Activated CD8-positive, alpha-beta T cell treated with anti-CD3 and anti-CD28 coated beads for 36 hours (primary cell): Measurements from ENCODE around the gene FAM83B. TPM values are rescaled to one million over a fixed set of nuclear protein-coding genes. Genes with fewer than 3 reads are reported as not detected.
"Not testable (repeated sequence)": the region's sequence is repeated elsewhere in the genome, so short reads cannot be mapped to it uniquely, and the experiment has no call there.

Experiments
- ATAC-seq: fragments of 200-7000 bp; cut with Tn5 transposase; one replicate; pipeline ENCODE4 v1.10.0; 2021; ENCODE audit warnings: mild to moderate bottlenecking, moderate library complexity
- CTCF ChIA-PET: fragments of 350-600 bp; sonication (Branson Sonifier 250); formaldehyde crosslinking; loops from one replicate; lab custom pipeline; 2021; ENCODE audit warnings: antibody characterized with exemption; lab: Charles Lee
- POLR2A ChIA-PET: fragments of 350-600 bp; sonication (Branson Sonifier 250); formaldehyde crosslinking; loops from one replicate; lab custom pipeline; 2021; ENCODE audit warnings: antibody characterized with exemption; lab: Charles Lee
- DNase-seq: peaks from one replicate; pipeline ENCODE4 v3.0.0-alpha.2; 2020
- H3K27ac Mint-ChIP-seq: one replicate; pipeline ENCODE4 v1.8.0; 2021; ENCODE audit warnings: mild to moderate bottlenecking, mixed read lengths
- H3K27me3 Mint-ChIP-seq: one replicate; pipeline ENCODE4 v1.8.0; 2021; ENCODE audit warnings: mixed read lengths
- H3K36me3 Mint-ChIP-seq: one replicate; pipeline ENCODE4 v1.8.0; 2021; ENCODE audit warnings: low read depth, mixed read lengths
- H3K4me1 Mint-ChIP-seq: one replicate; pipeline ENCODE4 v1.8.0; 2021; ENCODE audit warnings: low read depth, mixed read lengths
- H3K4me3 Mint-ChIP-seq: one replicate; pipeline ENCODE4 v1.8.0; 2021; ENCODE audit warnings: mild to moderate bottlenecking, moderate library complexity, mixed read lengths
- H3K9me3 Mint-ChIP-seq: one replicate; pipeline ENCODE4 v1.8.0; 2021; ENCODE audit warnings: mixed read lengths
- intact Hi-C: fragments of 100-400 bp; cut with micrococcal nuclease; formaldehyde crosslinking; loops from one replicate; pipeline ENCODE4 v1.10.0; 2022
- total RNA-seq, 2 experiments: library from RNA; stranded (reverse); gene quantifications; one replicate each; pipeline ENCODE4 v1.2.3, GENCODE V29; 2021
- TF ChIP-seq, protein P1 (sequence below): fragments of 200-600 bp; IDR thresholded peaks from one replicate; pipeline ENCODE4 v1.8.0; 2022; ENCODE audit warnings: antibody characterized with exemption, mild to moderate bottlenecking

Gene FAM83B
- total RNA-seq, 2 experiments from 2014 or later = not detected

DNA sequence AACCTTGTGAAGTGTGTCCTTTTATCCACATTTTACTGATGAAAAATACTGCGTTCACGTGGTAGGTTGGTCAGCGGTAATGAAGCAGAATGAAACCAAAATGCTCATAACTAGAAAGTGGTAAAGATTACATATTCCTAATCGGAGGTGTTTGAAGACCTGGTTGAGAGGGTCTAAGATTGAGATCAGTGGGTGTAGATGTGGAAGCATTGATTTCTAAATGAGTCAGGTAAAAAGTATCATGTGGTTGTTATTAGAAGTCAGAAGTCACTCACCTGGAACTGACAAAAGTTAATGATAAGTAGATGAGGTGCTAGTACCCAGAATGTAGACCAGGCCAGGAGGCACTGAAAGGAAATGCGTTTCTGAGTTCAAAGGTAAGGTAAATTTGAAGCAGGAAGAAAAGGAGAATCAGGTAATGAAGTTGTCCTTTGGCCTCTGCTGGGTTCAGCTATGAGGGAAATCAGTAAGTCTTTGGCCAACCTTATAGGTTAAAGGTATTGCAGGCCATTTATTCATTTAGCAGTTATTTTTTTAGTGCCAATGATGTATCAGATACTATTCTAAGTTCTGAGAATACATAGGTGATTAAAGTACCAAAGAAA is 31.2 kb downstream of the FAM83B start:
- ChIA-PET CTCF (no interaction called here), POLR2A (no interaction called here)
- no peak for ATAC-seq
- intact Hi-C loops = no loop called here
- DNase-seq = no peak
- Mint-ChIP-seq H3K27ac (no peak overlapping the region), H3K9me3 (peaks cover 2% of the 10 kb centered on the region), H3K36me3 (no peaks in the 10 kb centered on the region), H3K4me1 (no peaks in the 10 kb centered on the region), H3K27me3 (no peaks in the 10 kb centered on the region), H3K4me3 (no peak overlapping the region)
- TF ChIP-seq, protein P1, sequence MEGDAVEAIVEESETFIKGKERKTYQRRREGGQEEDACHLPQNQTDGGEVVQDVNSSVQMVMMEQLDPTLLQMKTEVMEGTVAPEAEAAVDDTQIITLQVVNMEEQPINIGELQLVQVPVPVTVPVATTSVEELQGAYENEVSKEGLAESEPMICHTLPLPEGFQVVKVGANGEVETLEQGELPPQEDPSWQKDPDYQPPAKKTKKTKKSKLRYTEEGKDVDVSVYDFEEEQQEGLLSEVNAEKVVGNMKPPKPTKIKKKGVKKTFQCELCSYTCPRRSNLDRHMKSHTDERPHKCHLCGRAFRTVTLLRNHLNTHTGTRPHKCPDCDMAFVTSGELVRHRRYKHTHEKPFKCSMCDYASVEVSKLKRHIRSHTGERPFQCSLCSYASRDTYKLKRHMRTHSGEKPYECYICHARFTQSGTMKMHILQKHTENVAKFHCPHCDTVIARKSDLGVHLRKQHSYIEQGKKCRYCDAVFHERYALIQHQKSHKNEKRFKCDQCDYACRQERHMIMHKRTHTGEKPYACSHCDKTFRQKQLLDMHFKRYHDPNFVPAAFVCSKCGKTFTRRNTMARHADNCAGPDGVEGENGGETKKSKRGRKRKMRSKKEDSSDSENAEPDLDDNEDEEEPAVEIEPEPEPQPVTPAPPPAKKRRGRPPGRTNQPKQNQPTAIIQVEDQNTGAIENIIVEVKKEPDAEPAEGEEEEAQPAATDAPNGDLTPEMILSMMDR = no peak

DNA sequence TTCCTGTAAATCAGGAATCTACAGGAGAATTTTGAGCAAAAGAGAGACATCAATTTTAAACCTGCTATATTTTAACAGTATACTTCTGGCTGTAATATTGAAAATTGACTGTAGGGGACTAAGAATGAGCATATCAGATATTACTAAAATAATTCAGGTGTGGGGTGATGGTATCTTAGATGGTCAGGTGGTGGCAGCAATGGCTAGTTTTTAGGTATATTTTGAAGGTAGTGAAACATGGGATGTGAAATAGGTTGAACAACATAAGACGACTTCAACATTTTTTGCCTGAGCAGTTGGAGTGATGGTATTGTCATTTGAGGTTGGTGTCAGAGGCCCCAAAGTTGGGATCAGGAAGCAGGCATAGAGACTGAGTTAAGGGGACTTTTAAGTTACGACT is 32.1 kb downstream of the FAM83B start:
- peaks cover 2% of the 10 kb centered on the region for H3K9me3 Mint-ChIP-seq
- CTCF ChIA-PET = no interaction called here
- H3K4me1 Mint-ChIP-seq = no peaks in the 10 kb centered on the region
- no peaks in the 10 kb centered on the region for H3K36me3 Mint-ChIP-seq
- H3K27me3 Mint-ChIP-seq = no peaks in the 10 kb centered on the region
- H3K27ac Mint-ChIP-seq = no peak overlapping the region
- ATAC-seq (no peak), DNase-seq (no peak)
- POLR2A ChIA-PET = no interaction called here
- H3K4me3 Mint-ChIP-seq = no peak overlapping the region
- TF ChIP-seq, protein P1 = no peak
- intact Hi-C loops = no loop called here

DNA sequence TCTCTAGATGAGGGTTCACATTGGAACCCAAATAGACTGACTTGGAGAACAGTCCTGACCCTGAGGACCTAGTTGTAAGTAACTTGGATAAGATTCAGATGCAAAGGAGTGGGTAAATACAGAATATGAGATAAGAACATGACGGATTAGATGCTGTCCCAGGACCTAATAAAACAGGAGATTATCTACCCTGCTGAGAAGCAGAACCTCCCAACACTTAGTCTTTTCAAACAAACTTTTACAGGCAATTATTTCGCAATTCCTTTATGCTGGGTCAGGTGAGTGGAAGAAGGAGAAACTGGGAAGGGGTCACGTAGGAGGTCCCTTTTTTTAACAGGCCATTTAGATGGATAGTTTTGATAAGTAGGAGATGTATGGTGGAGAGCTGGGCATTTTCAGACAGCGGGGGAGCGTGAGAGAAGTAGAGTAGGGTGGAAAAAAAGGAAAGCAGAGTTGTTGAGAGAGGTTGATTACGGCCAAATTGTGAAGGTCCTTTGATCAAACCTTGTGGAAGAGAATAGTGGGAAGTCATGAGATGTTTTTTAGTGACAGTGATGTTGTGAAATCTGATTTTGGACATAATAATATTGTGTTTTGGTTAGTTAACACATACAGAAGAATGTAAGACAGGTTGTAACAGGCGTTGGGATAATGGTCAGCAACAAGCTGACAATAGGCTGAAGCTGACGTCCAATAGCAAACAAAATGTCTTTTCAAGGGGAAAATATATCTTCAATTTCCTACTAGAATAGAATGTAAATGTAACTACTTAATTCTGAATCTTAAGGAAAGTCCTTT is 32.8 kb downstream of the FAM83B start:
- CTCF ChIA-PET = no interaction called here
- TF ChIP-seq, protein P1 = no peak
- POLR2A ChIA-PET = no interaction called here
- Mint-ChIP-seq H3K36me3 (no peaks in the 10 kb centered on the region), H3K9me3 (peaks cover 2% of the 10 kb centered on the region), H3K4me3 (no peak overlapping the region), H3K27me3 (no peaks in the 10 kb centered on the region), H3K27ac (no peak overlapping the region), H3K4me1 (no peaks in the 10 kb centered on the region)
- intact Hi-C loops = no loop called here
- DNase-seq = no peak
- no peak for ATAC-seq

DNA sequence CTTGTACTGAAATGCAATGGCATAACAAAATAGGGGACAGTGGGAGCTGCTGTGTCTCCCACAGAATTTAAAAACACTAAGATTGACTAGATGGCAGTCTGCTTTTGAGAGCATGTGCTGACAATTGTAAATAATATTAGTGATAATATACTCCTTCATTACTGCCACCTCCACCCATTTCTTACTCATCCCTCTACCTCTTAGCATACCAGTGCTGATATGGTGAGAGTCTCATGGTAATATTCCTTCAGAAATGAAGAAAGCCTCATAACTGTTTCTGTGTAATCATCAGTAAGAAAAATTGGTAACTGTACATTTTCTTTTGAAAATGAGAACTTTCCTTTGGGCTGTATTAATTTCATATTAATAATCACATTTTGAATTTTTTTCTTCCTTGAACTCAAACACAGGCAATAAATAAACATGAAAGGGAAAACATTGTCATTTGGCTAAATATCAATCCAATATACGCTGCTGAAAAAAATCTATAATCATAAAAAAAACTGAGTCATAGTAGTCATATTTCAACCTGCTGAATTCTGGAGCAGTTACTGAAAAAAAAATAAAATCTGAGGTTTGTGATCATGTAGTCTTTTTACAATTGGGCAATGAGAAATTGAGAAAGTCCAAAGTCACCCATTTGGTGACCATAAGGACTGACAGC is 34.6 kb downstream of the FAM83B start:
- intact Hi-C loops = no loop called here
- Mint-ChIP-seq H3K4me1 (no peaks in the 10 kb centered on the region), H3K27me3 (no peaks in the 10 kb centered on the region), H3K9me3 (peaks cover 5% of the 10 kb centered on the region), H3K36me3 (no peaks in the 10 kb centered on the region), H3K27ac (no peak overlapping the region), H3K4me3 (no peak overlapping the region)
- DNase-seq (no peak), ATAC-seq (no peak)
- ChIA-PET POLR2A (no interaction called here), CTCF (no interaction called here)
- TF ChIP-seq, protein P1 = no peak

DNA sequence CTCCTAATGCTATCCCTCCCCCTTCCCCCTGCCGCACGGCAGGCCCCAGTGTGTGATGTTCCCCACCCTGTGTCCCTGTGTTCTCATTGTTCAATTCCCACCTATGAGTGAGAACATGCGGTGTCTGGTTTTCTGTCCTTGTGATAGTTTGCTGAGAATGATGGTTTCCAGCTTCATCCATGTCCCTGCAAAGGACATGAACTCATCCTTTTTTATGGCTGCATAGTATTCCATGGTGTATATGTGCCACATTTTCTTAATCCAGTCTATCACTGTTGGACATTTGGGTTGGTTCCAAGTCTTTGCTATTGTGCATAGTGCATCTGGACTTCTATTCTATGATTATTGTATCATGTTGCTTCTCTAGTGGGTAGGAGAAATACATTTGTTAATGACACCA is 35.3 kb downstream of the FAM83B start:
- DNase-seq, H3K9me3 Mint-ChIP-seq, intact Hi-C loops, ATAC-seq, H3K4me1 Mint-ChIP-seq, H3K36me3 Mint-ChIP-seq, POLR2A ChIA-PET, CTCF ChIA-PET, H3K4me3 Mint-ChIP-seq, H3K27me3 Mint-ChIP-seq, H3K27ac Mint-ChIP-seq: not testable (repeated sequence)
